Fibroblast of skin of left quadriceps (primary cell): Measurements from ENCODE around the gene DSCAM.
"Not testable (repeated sequence)": the region's sequence is repeated elsewhere in the genome, so short reads cannot be mapped to it uniquely, and the experiment has no call there.

Experiments
- DNase-seq, 2 experiments: peaks; one replicate each; pipeline ENCODE4 v3.0.0-alpha.2; 2013; ENCODE audit warnings: low read depth in 2 of 2

The DSCAM gene

GRCh38 chr21:40182491-40182890 is 664.5 kb downstream of the DSCAM start:
- DNase-seq, result not testable (repeated sequence)

GRCh38 chr21:40179166-40179565 is 667.8 kb downstream of the DSCAM start:
- DNase-seq, result no peak

- no peak for DNase-seq
These were observed 668.2 kb downstream of the DSCAM start for GRCh38 chr21:40178726-40179125.

GRCh38 chr21:40177979-40178378 is 669.0 kb downstream of the DSCAM start:
- no peak for DNase-seq

DNA sequence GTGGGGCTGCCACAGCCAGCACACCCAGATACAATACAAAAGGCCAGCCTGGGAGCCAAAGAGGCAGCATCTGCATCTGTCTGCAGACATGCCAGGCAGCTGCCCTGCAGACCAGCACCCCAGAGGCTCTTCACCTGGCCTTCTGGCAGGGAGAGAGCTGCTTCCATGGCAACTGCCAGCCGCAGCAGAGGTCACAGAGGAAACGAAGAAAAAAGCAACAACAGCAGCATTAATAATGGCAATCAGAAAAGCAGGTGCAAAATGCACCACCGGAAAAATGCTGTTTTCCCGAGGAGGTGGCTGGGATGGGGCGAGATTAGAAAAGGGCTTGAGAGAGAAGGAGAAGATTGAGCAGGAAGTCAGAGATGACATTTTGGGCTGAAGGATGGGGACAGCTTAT is 670.2 kb downstream of the DSCAM start:
- DNase-seq, result no peak

- no peak for DNase-seq
These were observed 673.1 kb downstream of the DSCAM start for GRCh38 chr21:40173816-40174215.

GRCh38 chr21:40169971-40170370 is 677.0 kb downstream of the DSCAM start:
- DNase-seq, result no peak

DNA sequence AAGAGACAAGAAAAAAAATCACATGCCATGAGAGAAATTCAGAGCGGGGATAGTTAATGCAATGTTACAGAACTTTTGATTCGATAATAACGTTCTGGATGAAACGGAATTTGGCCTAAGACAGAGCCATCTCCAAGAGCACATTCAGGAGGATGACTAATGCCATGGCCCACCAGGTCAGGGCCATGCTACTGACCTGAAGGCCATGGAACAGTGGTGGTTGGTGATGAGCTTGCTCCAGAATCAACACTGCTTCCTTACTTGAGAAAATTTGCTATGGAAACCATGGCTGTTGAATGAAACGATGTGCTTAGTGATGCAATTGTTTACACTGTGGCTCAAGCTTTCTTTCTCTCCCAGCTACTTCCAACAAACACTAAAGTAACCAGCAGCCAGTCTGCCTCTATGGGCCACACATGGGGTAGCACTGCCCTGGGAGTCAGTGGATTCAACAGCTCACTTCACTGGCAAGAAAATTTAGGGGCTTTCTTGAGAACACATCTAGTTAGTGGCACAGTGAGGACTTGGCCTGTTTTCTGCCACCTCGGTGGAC is 680.6 kb downstream of the DSCAM start:
- DNase-seq, result no peak

- DNase-seq, result no peak
These were observed 681.2 kb downstream of the DSCAM start for GRCh38 chr21:40165773-40166070.

DNA sequence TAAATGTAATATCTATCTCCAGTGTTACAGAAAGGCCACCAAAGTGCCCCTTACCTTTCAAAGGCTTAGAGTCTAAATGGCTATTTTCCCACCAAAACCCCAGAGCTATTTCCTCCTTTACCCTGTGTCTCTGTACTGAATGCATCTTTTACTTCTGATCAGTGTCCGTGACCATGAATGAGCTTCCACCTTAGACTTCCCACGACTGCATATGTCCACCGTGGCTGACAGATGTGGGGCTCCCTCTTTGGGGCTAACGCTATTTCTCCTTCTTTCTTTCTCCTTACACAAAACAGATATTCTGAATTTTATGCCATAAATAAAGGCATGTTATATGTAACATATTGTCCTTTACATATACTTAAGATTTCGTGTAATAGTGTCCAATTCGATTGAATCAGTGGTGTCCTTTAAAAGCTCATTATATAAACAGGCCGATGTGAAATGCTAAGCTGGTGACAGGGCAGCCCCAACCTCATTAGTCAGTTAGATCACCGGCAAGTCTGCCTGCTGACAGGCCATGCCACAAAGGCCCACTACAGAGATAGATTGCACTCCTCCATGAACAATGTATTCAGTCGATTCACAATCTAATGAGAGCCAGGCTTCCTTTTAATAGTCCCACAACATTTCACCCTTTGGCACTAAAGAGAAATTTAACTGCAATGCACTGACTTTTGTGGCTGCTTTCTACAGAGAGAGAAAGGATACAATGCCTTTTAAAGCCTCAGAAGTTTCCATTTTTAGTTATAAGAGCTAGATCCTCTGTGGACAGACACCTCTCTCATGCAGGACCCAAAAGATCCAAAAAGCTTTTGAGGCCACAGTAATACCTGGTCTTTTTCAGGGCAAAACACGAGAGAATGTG is 681.8 kb downstream of the DSCAM start:
- no peak for DNase-seq

GRCh38 chr21:40162075-40162474 is 684.9 kb downstream of the DSCAM start:
- no peak for DNase-seq

DNA sequence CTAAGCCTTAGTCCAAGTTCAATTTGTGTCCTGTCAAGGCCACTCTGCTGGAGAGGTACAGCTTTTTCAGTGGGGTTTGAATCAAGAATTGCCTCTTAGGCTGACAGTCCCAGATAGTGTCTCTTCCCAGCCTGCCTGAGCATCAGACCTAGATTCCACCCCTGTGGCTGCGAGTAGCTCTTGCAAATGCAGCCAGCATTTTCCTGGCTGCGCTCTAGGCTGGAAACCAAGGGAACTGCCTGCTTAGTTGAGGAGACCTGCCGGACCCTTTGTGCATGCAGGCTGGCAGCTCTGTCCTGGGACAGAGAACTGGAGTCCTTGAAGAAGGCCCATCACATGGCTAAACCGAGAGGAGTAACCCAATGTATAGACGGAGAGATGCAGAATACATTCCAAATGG is 686.0 kb downstream of the DSCAM start:
- no peak for DNase-seq

GRCh38 chr21:40158366-40158765 is 688.6 kb downstream of the DSCAM start:
- DNase-seq, result no peak

DNA sequence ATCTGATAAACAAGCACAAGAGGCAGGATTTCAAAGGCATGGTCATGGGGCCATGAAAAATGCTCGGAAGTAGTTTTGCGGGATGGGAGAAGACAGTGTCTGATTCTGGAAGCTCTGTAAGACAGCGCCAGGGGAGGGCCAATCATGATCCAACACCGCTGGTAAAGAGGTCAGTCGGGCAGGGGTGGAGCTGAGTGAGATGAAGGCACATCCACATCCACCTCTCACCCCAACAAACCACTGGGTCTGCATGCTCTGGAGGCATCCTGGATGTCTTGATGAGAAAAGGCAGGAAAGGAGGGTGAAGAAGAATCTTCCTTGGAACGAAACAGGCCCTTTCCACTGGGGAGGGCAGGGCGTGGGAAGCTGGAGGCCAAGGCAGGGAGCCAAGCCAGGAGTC is 691.4 kb downstream of the DSCAM start:
- DNase-seq, result no peak

- no peak for DNase-seq
These were observed 693.6 kb downstream of the DSCAM start for GRCh38 chr21:40153351-40153750.

DNA sequence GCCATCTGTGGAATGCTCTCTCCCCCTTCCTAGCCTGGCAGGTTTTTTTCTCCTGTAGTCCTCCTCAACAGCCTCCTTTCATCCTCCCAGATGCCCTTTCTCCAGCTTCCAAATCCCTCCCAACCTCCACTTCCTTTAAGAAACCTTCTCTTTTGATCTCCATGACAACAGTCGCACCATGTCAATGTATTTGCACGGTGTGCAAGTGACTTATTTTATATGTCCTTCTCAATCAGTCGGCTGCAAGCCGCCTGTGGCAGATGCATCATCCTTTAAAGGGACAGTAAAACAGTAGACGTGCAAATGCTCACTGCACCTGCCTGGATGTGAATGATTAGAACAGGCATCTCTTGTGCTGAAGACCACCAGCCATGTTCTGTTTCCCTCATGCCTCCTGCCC is 694.5 kb downstream of the DSCAM start:
- no peak for DNase-seq

DNA sequence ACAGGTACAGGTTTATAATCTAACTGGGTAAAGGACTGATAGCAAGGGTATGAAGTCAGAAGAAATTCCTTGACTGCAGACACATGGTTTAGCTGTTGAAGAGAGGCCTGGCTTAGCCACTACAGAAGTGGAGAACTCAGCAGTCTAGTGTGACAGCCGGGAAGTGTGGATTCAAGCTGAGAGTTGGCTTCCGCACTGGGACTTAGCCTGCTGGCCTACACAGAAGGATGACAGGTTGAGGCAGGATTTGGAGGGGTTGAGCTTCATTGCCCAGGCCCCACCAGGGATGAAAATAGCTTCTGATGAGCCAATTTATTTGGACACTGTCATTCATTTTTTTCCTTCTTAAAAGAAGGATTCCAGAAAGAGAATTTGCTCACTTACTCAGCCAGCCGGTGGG is 695.3 kb downstream of the DSCAM start:
- no peak for DNase-seq

DNA sequence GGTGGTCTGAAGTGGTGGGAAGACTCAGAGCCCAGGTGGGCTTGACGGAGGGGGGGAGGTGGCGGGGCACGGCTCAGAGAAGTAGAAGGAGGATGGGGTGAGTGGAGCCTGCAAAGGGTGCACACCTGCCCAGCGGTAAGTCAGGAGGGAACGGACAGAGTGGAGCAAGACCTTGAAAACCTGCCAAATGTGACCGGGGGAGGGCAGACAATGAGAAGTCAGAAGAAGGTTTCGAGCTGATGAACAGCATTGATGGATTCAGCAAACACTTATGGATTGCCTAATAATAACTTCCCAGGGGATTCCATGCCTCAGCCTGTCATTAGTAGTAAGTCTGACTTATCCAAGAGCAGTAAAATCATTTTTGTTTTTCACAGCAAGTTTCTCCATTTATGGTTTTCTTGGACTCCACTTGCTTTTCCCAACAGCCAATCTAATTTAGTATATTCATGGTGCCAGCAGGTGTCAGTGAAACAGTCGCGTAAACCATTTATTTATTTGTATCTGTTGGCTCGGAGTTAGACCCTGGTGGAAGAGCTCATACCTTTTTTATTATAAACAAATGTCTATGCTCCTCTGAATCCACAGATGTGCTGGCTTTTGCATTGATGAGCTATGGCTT is 700.6 kb downstream of the DSCAM start:
- no peak for DNase-seq

DNA sequence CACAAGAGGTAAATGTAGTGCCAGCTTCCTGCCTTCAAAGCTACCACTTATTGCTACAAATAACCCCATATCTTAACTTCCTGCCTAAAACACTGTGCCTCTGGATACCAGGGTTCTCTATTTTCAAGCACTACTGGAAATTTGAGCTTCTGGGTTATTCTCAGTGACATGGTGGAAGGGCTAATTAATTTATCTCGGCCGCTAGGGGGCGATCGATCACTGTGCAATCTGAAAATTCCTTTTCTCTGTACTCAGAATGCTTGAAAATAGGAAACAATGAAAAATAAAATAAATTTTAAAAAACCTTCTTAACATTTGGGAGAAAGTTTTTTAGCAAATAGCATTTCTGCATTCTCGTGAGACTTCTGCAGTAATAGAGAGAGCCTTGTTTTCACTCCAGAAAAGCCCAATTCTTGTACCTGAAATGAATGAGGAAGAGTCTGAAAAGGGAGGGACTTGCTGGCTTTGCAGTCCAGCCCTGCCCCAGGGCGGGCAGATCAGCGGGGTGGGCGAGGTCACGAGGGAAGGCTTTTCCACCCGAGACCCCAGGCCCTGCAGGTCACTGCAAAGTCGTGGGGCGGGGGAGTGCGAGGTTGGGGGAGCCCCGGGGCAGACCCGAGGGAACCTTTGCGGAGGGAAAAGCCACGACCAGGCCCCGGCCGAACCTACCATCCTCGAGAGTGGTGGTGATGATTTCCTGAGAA is 703.0 kb downstream of the DSCAM start:
- no peak for DNase-seq

DNA sequence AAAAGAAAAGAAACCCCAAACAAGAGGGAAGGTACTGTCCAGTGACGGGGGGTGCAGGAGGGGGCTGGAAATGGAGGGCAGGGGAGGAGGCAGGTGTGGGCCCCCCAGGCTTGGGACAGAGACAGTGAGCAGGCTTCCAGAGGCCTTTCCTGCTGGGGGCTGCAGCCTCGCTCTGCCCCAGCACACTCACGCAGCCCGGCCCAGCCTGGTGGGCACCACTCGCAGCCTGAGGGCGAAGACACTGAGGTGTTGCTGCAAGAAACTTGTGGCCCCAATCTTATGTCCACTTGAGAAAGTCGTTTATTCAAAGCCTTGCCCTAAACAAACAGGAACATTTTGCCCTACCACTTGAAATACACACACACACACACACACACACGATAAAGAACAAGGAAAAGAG is 705.3 kb downstream of the DSCAM start:
- no peak for DNase-seq

GRCh38 chr21:40140675-40141074 is 706.3 kb downstream of the DSCAM start:
- DNase-seq, result no peak

DNA sequence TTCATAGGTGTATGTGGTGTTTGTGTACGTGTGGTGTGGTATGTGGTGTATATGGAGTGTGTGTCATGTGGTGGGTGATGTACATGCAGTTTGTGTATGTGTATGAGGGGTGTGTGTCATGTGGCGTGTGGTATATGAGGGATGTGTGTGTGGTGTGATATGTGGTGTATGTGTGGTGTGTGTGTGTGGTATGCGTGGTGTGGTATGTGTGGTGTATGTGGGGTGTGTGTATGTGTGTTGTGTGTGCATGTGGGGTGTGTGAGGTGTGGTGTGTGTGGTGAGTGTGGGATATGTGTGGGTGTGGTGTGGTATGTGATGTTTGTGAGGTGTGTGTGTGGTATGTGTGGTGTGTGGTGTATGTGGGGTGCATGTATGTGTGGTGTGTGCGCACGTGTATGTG is 707.3 kb downstream of the DSCAM start:
- no peak for DNase-seq

- no peak for DNase-seq
These were observed 710.4 kb downstream of the DSCAM start for GRCh38 chr21:40136571-40136970.
